CD4-positive, alpha-beta T cell treated with Interleukin-12 subunit alpha and Interleukin-12 subunit beta, for 1 hour (primary cell): ENCODE data around the gene TPH2.
A peak's percentile ranks its signal among the peaks of the same experiment; 100 is the strongest.

Source experiments
- DNase-seq: peaks from one replicate; pipeline ENCODE4 v3.0.0-alpha.2; 2020

Gene TPH2

GRCh38 chr12:71967211-71967610 is 28.6 kb downstream of the TPH2 start:
- no peak for DNase-seq

GRCh38 chr12:71969330-71969729 is 30.7 kb downstream of the TPH2 start:
- DNase-seq: no peak

GRCh38 chr12:71970031-71970430 is 31.4 kb downstream of the TPH2 start:
- no peak for DNase-seq

GRCh38 chr12:71972441-71973074 is 33.9 kb downstream of the TPH2 start:
- DNase-seq: no peak

- DNase-seq: no peak
These were observed 35.0 kb downstream of the TPH2 start for GRCh38 chr12:71973687-71974086.

- no peak for DNase-seq
These were observed 41.9 kb downstream of the TPH2 start for GRCh38 chr12:71980538-71980937.

GRCh38 chr12:71981149-71981548 is 42.5 kb downstream of the TPH2 start:
- no peak for DNase-seq

- DNase-seq: no peak
These were observed 56.1 kb downstream of the TPH2 start for GRCh38 chr12:71994715-71995114.

GRCh38 chr12:71999795-72000194 is 61.1 kb downstream of the TPH2 start:
- DNase-seq: no peak

- no peak for DNase-seq
These were observed 62.5 kb downstream of the TPH2 start for GRCh38 chr12:72000969-72001648.

- DNase-seq: no peak
These were observed 68.1 kb downstream of the TPH2 start for GRCh38 chr12:72006766-72007165.

GRCh38 chr12:72010356-72010755 is 71.7 kb downstream of the TPH2 start:
- no peak for DNase-seq

GRCh38 chr12:72011374-72011773 is 72.7 kb downstream of the TPH2 start:
- no peak for DNase-seq

GRCh38 chr12:72012874-72013273 is 74.2 kb downstream of the TPH2 start:
- DNase-seq: no peak

GRCh38 chr12:72015895-72016294 is 77.2 kb downstream of the TPH2 start:
- DNase-seq: no peak

- peak; percentile 61 for DNase-seq
These were observed 78.5 kb downstream of the TPH2 start for GRCh38 chr12:72017054-72017651.

- no peak for DNase-seq
These were observed 79.4 kb downstream of the TPH2 start for GRCh38 chr12:72018036-72018435.

GRCh38 chr12:72024613-72025012 is 86.0 kb downstream of the TPH2 start:
- no peak for DNase-seq

GRCh38 chr12:72025524-72025923 is 86.9 kb downstream of the TPH2 start:
- DNase-seq: no peak

- no peak for DNase-seq
These were observed 90.3 kb downstream of the TPH2 start for GRCh38 chr12:72028966-72029365.

- no peak for DNase-seq
These were observed 91.6 kb downstream of the TPH2 start for GRCh38 chr12:72030277-72030676.

GRCh38 chr12:72031066-72031465 is 92.4 kb downstream of the TPH2 start:
- no peak for DNase-seq

GRCh38 chr12:72033991-72034390 is 95.3 kb downstream of the TPH2 start:
- DNase-seq: no peak

- DNase-seq: no peak
These were observed 97.0 kb downstream of the TPH2 start for GRCh38 chr12:72035625-72036024.

- no peak for DNase-seq
These were observed 97.7 kb downstream of the TPH2 start for GRCh38 chr12:72036393-72036792.
